C4-2B (cell line): ENCODE measurements around the gene DNAH17.

ENCODE experiments used
- CTCF ChIP-seq: fragments of 450-650 bp; conservative IDR thresholded peaks from 2 replicates; pipeline ENCODE4 v1.5.1; 2017; ENCODE audit warnings: mild to moderate bottlenecking
- ZFX ChIP-seq: fragments of 450-650 bp; IDR thresholded peaks from 2 replicates; pipeline ENCODE4 v1.6.1; 2017

GRCh38 chr17:78512976-78513375 lies 64.2 kb downstream of the DNAH17 start:
- TF ChIP-seq CTCF (no peak), ZFX (no peak)
